SK-N-SH treated with all-trans-retinoic acid at 6 μM for 48 hours (cell line): Measurements from ENCODE around the gene SULT1B1.

Experiments used
- ARNTL ChIP-seq: fragments of 450-650 bp; formaldehyde crosslinking; IDR thresholded peaks from 2 replicates; pipeline ENCODE4 v1.5.0; 2020; ENCODE audit warnings: low read depth, mild to moderate bottlenecking, moderate library complexity, borderline replicate concordance
- ESRRG ChIP-seq: fragments of 250-450 bp; sonication (Bioruptor Pico); IDR thresholded peaks from 2 replicates; pipeline ENCODE4 v1.6.1; 2021; ENCODE audit warnings: mild to moderate bottlenecking
- GLIS3 ChIP-seq: fragments of 250-450 bp; sonication (Bioruptor Pico); IDR thresholded peaks from 2 replicates; pipeline ENCODE4 v1.5.0; 2020; ENCODE audit warnings: mild to moderate bottlenecking, moderate library complexity
- PATZ1 ChIP-seq: fragments of 250-450 bp; sonication (Bioruptor Pico); IDR thresholded peaks from 2 replicates; pipeline ENCODE4 v1.8.0; 2020; ENCODE audit warnings: mild to moderate bottlenecking, moderate library complexity, borderline replicate concordance
- POU6F1 ChIP-seq: fragments of 250-450 bp; sonication (Bioruptor Pico); IDR thresholded peaks from 2 replicates; pipeline ENCODE4 v1.8.0; 2021; ENCODE audit warnings: low read depth, mild to moderate bottlenecking, moderate library complexity, borderline replicate concordance
- TCF4 ChIP-seq: fragments of 250-450 bp; sonication (Bioruptor Pico); IDR thresholded peaks from 2 replicates; pipeline ENCODE4 v1.8.0; 2021; ENCODE audit warnings: mild to moderate bottlenecking, moderate library complexity, borderline replicate concordance
- TOX ChIP-seq: fragments of 250-450 bp; sonication (Bioruptor Pico); IDR thresholded peaks from 2 replicates; pipeline ENCODE4 v1.8.0; 2021; ENCODE audit warnings: mild to moderate bottlenecking, moderate library complexity, borderline replicate concordance
- ZFP3 ChIP-seq: fragments of 250-450 bp; sonication (Bioruptor Pico); IDR thresholded peaks from 2 replicates; pipeline ENCODE4 v1.5.0; 2020; ENCODE audit warnings: mild to moderate bottlenecking, moderate library complexity
- ZFP30 ChIP-seq: fragments of 450-650 bp; formaldehyde crosslinking; IDR thresholded peaks from 2 replicates; pipeline ENCODE4 v1.5.0; 2022; ENCODE audit warnings: mild to moderate bottlenecking, moderate library complexity
- ZNF8 ChIP-seq: fragments of 450-650 bp; formaldehyde crosslinking; IDR thresholded peaks from 2 replicates; pipeline ENCODE4 v1.5.0; 2020; ENCODE audit warnings: mild to moderate bottlenecking, moderate library complexity

DNA sequence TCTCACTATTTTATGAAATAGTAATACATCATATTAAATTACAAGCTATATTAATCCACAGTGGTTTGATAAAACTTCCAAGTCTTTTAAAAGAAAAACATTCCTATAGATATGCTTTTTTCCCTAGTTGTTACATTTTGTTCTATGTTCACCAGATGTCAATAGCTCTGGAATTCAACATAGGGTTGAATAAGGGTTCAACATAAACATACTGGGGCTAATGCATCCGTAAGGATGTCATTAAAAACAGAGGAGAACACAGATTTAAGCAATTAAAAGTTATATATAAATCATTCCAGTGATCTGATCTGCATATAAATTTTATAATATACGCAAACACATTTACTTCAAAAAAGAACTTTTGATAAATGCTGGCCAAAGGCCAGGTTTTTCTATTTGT lies 32.5 kb downstream of the SULT1B1 start:
- TF ChIP-seq ZFP30 (CRISPR knock-in tag) (no peak), TOX (CRISPR knock-in tag) (no peak), ZFP3 (CRISPR knock-in tag) (no peak), POU6F1 (no peak), GLIS3 (CRISPR knock-in tag) (no peak), PATZ1 (CRISPR knock-in tag) (no peak), ZNF8 (CRISPR knock-in tag) (no peak), ARNTL (CRISPR knock-in tag) (no peak), ESRRG (CRISPR knock-in tag) (no peak), TCF4 (CRISPR knock-in tag) (no peak)
